8988T (cell line): Measurements from ENCODE around the gene PAQR9.

Experiments used
- DNase-seq: peaks from one replicate; pipeline ENCODE4 v3.0.0; 2011

Gene PAQR9

GRCh38 chr3:142981108-142981507 is 17.6 kb upstream of the PAQR9 start:
- DNase-seq: no peak

DNA sequence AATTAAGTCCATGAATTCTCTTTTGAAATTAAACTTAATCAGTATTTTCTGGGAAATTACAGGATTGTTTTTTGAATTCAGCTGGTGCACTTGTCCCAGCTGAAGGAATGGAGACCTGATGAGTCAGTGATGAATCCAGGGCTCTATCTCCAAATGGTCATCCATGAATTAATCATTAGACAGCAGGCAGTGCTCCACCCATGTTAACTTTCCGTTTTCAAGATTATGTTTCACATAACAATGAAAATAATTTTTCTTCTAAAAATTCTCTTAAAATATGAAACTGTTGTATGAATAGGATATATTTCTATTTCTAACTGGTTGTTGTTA is 13.9 kb upstream of the PAQR9 start:
- no peak for DNase-seq

DNA sequence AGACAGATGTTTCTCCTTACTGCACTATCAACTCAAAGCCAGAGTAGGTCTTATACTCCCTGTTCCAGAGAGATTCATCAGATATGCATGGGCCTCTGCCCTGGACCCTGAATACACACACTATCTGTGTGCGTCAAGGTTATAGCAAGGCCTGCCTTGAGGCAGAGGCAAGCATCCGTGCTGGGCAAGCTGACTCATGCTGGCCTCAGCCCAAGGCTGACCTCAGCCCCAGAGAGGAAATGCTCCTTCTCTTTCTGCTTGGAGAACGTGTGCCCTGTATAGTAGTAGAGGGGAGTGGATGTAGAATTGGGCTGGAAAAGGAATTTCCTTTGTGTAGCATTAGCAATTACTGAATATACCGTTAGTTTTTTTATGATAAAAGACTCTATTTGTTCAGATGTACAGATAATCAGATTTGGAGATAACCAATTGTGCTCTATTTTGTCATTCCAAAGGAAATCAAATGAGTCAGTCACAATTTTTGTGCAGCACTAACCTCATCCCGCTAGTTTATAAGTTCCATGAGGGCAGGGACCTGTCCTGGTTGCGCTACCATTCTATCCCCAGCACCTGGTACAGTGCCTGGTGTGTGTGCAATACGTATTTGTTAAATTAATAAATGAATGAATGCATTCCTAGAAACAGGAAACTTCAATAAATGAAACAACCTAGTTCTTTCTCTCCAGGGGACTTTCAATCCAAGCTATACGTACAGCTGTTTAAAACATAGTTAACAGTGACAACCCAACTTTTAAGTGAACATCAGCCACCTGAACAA is 13.3 kb upstream of the PAQR9 start:
- DNase-seq: peak; percentile 46

DNA sequence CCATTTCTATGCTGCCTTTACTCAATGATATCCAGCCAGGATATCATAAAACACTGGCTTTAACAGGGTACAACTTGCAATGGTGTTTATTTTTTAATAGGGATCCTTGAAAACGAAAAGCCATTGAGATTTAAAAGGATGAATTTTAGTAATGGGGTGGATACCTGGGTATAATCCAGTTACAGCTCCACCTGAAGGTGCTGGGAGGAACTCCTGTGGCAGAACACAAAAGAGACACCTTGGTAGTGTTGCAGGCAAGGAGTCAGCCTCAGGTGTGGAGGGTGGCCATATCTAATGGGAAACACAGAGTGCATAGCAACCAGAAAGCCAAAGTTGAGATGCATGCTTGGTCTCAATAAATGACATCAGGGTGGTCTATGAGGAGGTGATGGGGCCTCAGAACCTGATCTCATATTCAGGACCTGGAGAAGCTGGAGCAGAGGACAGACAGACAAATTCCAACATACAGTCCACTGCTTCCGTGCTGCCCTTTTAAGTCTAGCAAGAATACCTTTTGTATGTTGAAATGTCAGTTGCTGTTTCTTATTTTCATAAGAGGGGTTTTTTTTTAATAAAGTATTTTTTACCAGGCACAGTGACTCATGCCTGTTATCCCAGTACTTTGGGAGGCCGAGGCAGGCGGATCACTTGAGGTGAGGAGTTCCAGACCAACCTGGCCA is 12.0 kb upstream of the PAQR9 start:
- DNase-seq: no peak

- DNase-seq: no peak
These were observed 9.9 kb upstream of the PAQR9 start for GRCh38 chr3:142973217-142974009.

DNA sequence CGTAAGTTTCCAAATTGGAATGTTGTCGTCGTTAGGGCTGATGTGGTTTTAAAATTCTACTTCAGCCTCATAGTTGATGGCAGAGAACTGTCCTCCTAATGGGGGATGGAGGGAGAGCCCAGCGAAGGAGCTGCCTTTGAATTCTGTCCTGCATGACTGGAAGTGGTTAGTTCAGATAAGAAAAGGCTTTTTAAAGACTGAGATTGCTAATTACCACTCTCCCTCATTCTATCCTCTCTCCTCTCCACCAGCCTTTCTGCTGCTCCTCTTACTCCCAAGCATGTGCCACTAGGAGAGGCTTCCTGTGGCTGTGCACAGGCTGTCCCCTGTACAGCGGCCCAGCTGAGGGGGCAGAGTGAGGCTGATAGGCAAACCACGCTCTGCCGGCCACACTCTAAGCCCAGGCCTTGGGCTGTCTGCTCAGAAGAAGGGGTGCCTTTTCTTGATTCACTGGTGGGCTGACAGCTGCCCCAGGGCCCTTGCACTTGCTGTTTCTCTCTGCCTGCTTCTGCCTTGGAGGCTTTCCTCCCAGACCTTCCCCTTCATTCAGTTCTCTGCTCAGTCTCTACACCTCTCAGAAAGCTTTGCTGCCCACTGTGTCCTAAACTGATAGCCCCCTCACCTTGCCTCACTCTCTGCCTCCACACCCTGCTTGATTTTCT is 8.7 kb upstream of the PAQR9 start:
- no peak for DNase-seq

- no peak for DNase-seq
These were observed 8.0 kb upstream of the PAQR9 start for GRCh38 chr3:142971431-142971830.

DNA sequence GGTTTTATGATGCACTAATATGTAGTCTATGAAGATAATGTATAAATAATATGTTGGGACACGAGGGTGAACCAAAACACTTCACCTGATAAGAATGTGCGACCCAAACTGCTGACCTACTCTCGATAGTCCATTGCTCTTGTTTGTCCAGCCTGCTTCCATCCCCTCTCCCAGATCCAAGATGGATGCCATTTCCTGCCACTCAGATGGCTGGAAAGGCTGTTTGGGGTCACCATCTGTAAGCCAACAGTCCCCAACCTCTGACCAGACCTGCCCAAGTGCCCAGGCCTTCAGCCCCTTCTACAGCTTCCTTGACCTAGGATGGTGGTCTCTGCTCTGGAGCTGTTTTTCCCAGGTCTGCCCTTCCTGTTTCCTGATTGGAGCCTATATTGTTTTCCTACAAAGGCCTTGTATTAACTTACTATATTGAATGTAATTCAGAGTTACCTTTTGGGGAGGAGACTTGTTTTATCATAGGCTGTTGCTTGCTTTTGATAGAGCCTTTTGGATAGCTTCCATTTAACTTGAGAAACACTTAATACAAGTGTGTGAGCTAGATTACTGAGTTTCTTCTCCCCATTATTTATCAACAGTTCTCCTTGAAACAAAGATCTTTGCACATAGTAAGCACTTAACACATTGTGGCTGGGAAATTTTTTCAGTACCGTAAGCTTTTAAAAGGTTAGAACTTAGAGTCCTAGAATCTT is 5.0 kb upstream of the PAQR9 start:
- no peak for DNase-seq

- no peak for DNase-seq
These were observed 3.3 kb upstream of the PAQR9 start for GRCh38 chr3:142966808-142967207.

DNA sequence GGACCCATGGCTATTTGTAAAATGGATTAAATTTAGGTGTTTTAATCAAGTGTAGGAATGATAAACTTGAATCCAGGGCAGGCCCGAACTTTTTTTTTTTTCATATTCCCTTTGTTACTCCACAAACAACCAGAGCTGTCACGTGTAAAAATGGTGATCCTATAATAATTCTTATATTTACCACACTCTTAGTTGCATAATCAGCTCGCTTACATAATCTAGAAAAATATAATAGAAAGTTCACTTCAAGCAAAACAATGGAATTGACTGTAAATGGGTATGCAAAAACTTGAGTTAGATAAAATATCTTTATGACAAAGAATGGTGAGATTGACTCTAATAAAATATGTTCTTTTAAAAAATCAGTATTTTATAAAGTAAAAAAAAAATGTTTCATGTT is 2.1 kb upstream of the PAQR9 start:
- DNase-seq: no peak

GRCh38 chr3:142963234-142963515 is 299 bp downstream of the PAQR9 start:
- no peak for DNase-seq

DNA sequence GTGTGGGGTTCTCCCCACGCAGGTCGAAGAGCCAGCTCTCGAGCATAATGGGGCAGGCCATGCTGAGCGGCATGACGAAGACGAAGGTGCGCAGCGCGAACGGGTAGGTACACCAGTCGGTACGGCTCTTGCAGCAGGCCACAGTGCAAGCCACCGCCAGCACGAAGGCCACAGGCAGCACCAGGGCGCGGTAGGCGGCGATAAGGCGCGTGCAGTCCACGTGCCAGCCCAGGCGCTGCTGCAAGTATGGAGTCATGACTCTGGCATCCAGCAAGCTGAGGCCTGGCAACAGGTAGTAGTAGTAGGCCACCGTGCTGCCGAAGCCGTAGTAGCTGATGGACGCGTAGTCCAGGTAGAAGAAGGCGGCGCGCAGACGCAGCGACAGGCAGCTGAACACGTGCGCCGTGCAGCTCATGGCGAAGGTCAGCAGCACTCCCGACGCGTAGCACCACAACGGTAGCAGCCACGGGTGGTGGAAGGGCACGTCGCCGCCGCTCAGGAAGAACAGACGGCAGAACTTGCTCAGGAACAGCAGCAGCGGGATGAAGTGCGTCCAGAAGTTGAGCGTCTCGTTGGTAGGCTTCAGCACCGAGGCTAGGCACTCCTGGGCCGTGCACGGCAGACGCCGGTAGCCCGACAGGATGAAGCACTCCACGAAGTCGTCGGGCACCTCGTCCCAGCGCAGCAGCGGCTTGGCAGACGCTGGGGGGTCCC is 797 bp downstream of the PAQR9 start:
- no peak for DNase-seq

DNA sequence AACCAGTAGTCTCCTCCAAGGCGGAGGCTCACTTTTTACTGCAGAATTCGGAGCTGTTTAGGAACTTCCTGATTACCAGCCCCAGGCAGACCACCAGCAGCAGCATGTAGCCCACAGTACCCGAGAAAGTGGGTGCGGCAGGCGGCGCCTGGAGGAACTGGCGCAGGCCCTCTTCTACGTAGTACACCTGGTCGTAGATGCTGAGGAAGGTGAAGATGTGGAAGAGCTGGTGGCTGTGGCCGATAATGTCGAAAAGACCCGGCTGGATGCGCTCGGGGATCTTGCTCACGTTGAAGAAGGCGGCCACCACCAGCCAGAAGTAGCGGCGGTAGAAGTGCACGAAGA is 1.3 kb downstream of the PAQR9 start:
- DNase-seq: no peak

DNA sequence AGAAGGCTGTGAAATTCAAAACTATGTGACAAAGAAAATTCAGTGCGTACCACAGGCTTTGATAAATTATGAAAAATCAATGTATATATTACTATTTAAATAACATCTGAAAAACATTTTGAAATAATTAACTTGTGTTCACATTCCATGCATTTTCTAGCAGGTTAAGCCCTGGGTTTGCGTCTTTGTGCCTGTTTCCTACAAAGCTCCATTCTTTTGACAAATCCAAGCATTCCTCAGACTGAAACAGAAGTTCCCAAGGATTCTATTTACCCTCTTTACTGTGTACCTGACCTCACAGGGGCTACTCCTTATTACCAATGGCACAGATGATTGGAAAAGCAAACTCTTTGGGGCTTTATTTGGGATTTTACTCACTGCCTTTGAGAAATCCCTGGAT is 1.9 kb downstream of the PAQR9 start:
- DNase-seq: no peak

- DNase-seq: no peak
These were observed 3.1 kb downstream of the PAQR9 start for GRCh38 chr3:142960322-142960850.

DNA sequence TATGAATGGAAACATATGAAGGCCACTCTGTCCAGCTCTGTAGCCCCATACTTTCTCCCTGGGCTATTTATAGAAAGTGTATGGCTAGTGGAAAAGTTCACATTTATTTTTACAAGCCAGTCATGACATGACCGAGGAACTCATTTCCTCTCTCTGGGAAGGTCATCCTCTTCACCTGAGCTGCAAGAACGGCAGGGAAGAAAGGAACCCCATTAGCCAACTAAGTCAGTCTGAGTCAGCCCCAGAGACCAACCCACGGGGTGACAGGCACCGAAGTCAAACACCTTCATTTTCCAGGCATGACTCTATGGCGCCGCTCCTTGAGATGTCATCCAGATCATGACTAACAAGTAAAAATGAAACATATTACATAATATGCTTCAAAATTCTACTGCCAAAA is 4.8 kb downstream of the PAQR9 start:
- DNase-seq: no peak

DNA sequence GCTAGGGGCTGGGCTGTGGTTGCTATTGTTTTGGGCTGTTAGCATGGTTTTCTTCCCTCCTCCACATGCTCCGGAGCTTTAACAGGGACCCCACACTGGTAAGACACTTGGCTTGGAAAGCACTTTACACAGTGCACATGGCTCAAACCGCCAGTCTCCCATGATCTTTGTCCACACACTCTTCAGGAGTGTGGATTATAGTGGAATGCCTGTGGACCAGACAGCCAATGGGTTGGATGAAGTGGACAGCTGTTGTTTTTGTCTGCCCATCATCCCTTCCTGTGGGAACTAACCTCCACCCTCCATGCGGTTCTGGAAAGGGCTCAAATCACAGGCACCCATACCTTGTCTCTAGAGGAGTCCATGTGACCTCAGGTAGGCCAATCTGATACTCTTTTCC is 10.0 kb downstream of the PAQR9 start:
- DNase-seq: no peak

DNA sequence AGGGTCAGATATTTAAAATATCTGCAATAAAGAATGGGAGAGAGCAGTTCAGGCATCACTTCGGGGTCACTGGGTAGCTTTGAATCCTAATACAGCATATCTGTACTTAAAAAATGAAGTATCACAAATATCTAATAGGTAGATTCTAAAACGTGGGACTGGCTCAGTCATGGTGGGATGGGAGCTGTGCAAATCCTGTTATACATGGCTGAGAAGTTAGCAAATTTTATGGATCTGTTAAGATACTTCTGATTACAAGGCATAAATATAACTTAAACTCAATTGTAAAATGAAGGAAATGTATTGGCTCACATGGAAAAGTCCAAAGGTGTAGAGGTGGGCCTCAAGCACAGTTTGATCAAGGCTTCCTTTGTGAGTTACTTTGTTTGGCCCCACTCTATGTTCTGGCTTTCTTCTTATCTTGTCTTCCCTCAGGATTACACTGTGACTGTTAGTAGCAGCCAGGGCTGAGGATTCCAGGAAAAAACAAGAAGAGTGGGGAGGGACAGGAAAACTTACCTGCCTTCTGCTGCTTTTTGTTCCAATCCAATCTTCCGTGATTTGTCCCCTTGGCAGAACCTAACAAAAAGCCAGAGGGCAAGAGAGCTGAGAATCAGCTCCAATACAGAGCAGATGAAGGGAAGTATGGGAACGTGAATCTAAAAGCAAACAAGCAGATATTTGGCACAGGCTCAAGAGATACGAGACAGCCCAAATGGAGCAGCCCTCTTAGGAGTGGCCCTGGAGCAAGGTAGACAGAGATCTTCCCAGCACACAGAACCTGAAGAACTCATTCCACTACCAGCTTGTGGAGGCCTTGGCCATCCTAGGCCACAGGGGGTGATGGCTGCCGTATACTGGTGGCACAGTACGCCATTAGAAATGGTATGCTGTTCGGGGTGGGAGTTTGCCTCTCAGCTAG is 10.9 kb downstream of the PAQR9 start:
- no peak for DNase-seq

GRCh38 chr3:142951794-142952193 is 11.7 kb downstream of the PAQR9 start:
- DNase-seq: no peak

GRCh38 chr3:142950972-142951371 is 12.5 kb downstream of the PAQR9 start:
- DNase-seq: no peak
